H1 (cell line): ENCODE data around the gene SCYGR7.

Experiments
- CEBPB ChIP-seq: IDR thresholded peaks from 2 replicates; pipeline ENCODE4 v1.6.1; 2012; ENCODE audit warnings: low read depth, low read length
- CREB1 ChIP-seq: IDR thresholded peaks from 2 replicates; pipeline ENCODE4 v1.6.1; 2012; ENCODE audit warnings: inconsistent platforms
- EP300 ChIP-seq, 2 experiments: IDR thresholded peaks; 1 replicate in 1 of 2; 2 replicates in 1 of 2; pipeline ENCODE4 v1.6.1; 2011 to 2012; ENCODE audit warnings: low read depth in 2 of 2, low read length in 2 of 2, mild to moderate bottlenecking in 2 of 2, borderline replicate concordance in 1 of 2, inconsistent platforms in 1 of 2, moderate library complexity in 1 of 2
- EZH2 ChIP-seq: fragments of 200-600 bp; sonication (generic); IDR thresholded peaks from 2 replicates; pipeline ENCODE4 v1.7.1; 2012; ENCODE audit warnings: low read depth, mild to moderate bottlenecking, moderate library complexity, low read length, inconsistent platforms; ENCODE audit not compliant: severe bottlenecking
- POLR2A ChIP-seq, 2 experiments: IDR thresholded peaks; 1 replicate in 1 of 2; 2 replicates in 1 of 2; pipeline ENCODE4 v1.6.1; 2011; ENCODE audit warnings: low read depth in 2 of 2, low read length in 2 of 2, mild to moderate bottlenecking in 2 of 2; ENCODE audit errors: control extremely low read depth in 1 of 2
- POLR2AphosphoS5 ChIP-seq: IDR thresholded peaks from 2 replicates; pipeline ENCODE4 v1.6.1; 2011; ENCODE audit warnings: low read depth, low read length
- RAD21 ChIP-seq, 2 experiments: IDR thresholded peaks in 1 of 2; conservative IDR thresholded peaks in 1 of 2; 2 replicates each; pipeline ENCODE4 v1.6.1; 2011; ENCODE audit warnings: low read depth in 2 of 2, low read length in 2 of 2, improper control_type of control experiment in 1 of 2, inconsistent platforms in 1 of 2, mild to moderate bottlenecking in 1 of 2, moderate library complexity in 1 of 2
- RNF2 ChIP-seq: fragments of 200-900, 300-1000 bp; sonication (generic); IDR thresholded peaks from 2 replicates; pipeline ENCODE4 v1.7.1; 2016; ENCODE audit warnings: borderline replicate concordance, low read depth, mild to moderate bottlenecking, antibody characterized with exemption, low read length; ENCODE audit not compliant: poor library complexity, severe bottlenecking; ENCODE audit errors: missing control alignments
- SP1 ChIP-seq: IDR thresholded peaks from 2 replicates; pipeline ENCODE4 v1.6.1; 2011; ENCODE audit warnings: low read depth, low read length
- TEAD4 ChIP-seq: IDR thresholded peaks from 2 replicates; pipeline ENCODE4 v1.6.1; 2012; ENCODE audit warnings: low read depth, low read length, inconsistent platforms, mixed read lengths
- YY1 ChIP-seq: IDR thresholded peaks from 2 replicates; pipeline ENCODE4 v1.6.1; 2011; ENCODE audit warnings: low read depth, mild to moderate bottlenecking, low read length
- TF ChIP-seq, protein P1 (sequence below), 3 experiments: IDR thresholded peaks; 1 replicate in 2 of 3; 2 replicates in 1 of 3; pipeline versions ENCODE4 v1.5.1 to v1.6.1; 2011; ENCODE audit warnings: low read length in 3 of 3, mild to moderate bottlenecking in 3 of 3, inconsistent platforms in 2 of 3, low read depth in 1 of 3, moderate library complexity in 1 of 3; ENCODE audit not compliant: insufficient read depth in 1 of 3; ENCODE audit errors: control extremely low read depth in 1 of 3

DNA sequence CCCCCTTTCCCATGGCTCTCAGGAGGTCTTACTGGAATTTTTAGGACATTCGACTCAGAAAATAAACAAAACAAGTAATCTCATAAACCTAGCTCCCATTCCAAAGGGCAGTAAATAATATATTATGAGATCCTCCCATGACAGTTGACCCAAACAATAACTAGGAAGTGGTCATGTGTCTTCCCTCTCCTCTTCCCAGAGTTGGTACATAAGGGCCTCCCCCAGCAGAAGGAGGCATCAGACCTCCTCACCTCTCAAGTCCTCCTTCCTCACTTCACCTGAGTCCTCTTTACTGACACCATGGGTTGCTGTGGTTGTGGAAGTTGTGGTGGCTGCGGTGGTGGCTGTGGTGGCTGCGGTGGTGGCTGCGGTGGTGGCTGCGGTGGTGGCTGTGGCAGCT, at the start of gene SCYGR7:
- no peak for TF ChIP-seq POLR2A (IDR thresholded peaks at IDR 0.05; ENCODE audit: control extremely low read depth in 1 of 2, low read depth in 2 of 2, low read length in 2 of 2)
- TF ChIP-seq, protein P1, sequence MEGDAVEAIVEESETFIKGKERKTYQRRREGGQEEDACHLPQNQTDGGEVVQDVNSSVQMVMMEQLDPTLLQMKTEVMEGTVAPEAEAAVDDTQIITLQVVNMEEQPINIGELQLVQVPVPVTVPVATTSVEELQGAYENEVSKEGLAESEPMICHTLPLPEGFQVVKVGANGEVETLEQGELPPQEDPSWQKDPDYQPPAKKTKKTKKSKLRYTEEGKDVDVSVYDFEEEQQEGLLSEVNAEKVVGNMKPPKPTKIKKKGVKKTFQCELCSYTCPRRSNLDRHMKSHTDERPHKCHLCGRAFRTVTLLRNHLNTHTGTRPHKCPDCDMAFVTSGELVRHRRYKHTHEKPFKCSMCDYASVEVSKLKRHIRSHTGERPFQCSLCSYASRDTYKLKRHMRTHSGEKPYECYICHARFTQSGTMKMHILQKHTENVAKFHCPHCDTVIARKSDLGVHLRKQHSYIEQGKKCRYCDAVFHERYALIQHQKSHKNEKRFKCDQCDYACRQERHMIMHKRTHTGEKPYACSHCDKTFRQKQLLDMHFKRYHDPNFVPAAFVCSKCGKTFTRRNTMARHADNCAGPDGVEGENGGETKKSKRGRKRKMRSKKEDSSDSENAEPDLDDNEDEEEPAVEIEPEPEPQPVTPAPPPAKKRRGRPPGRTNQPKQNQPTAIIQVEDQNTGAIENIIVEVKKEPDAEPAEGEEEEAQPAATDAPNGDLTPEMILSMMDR (IDR thresholded peaks at IDR 0.05; ENCODE audit: control extremely low read depth in 1 of 3, insufficient read depth in 1 of 3, low read depth in 1 of 3, low read length in 3 of 3): no peak
- TF ChIP-seq EZH2: no peak
- TF ChIP-seq EP300 (IDR thresholded peaks at IDR 0.05; ENCODE audit: borderline replicate concordance in 1 of 2, low read depth in 2 of 2, low read length in 2 of 2): no peak
- TF ChIP-seq CEBPB: no peak
- no peak for TF ChIP-seq POLR2AphosphoS5
- no peak for TF ChIP-seq SP1
- no peak for TF ChIP-seq TEAD4
- TF ChIP-seq CREB1: no peak
- no peak for TF ChIP-seq YY1
- no peak for TF ChIP-seq RAD21 (IDR thresholded peaks at IDR 0.05 in 1 of 2, conservative IDR thresholded peaks at IDR 0.05 in 1 of 2; ENCODE audit: low read depth in 2 of 2, low read length in 2 of 2)
- no peak for TF ChIP-seq RNF2
